Umbilical cord (tissue), 2 donors: ENCODE measurements around the gene B3GALNT2. TPM values are rescaled to one million over a fixed set of nuclear protein-coding genes. Genes with fewer than 3 reads are reported as not detected.
"Not testable (repeated sequence)": the region's sequence is repeated elsewhere in the genome, so short reads cannot be mapped to it uniquely, and the experiment has no call there.

Experiments used
- DNase-seq: peaks from one replicate; pipeline ENCODE4 v3.0.0-alpha.2; 2015; ENCODE audit warnings: low spot score
- total RNA-seq: library from RNA; depleted of rRNA; stranded (reverse); fragments of >200 nt; gene quantifications from one replicate; pipeline ENCODE4 v1.2.3, GENCODE V29; 2014; ENCODE audit warnings: low replicate concordance; ENCODE audit not compliant: insufficient read depth

The B3GALNT2 gene
- total RNA-seq, 1 donor from 2014 or later = 71.7 TPM

DNA sequence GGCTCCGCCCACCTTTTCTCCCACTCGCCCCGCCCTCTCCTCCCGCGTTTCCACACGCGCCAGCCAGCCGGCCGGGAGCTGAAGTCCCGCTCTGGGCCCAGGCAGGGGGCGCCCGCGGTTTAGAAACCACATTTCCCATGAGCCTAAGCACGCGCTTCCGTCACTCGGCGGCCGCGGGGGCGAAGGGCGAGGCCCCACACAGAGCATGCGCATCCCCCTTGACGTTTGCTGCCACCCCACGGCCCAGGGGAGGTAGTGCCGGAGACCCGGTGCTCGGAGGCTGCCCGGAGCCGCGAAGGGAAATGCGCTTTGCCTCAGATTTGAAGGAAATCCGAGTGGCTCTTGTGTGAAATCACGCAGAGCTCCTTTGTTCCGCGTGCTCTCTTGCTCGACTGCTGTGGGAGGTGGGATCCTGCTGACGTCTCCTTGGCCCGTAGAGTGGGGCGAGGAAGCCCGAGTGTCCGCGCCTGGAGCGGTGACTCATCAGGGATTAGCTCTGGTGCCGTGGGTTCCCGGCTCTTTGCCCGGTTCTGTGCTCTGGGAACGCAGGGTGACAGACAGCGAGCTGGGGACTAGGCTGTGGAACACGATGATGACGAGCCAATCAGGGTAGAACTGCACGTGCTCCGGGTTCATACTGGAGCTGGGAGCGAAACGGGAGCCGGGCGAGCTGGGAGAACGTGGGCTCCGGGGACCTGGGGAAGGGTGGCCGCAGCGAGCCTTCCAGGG is 406 bp upstream of the B3GALNT2 start:
- peak; percentile 100 for DNase-seq

DNA sequence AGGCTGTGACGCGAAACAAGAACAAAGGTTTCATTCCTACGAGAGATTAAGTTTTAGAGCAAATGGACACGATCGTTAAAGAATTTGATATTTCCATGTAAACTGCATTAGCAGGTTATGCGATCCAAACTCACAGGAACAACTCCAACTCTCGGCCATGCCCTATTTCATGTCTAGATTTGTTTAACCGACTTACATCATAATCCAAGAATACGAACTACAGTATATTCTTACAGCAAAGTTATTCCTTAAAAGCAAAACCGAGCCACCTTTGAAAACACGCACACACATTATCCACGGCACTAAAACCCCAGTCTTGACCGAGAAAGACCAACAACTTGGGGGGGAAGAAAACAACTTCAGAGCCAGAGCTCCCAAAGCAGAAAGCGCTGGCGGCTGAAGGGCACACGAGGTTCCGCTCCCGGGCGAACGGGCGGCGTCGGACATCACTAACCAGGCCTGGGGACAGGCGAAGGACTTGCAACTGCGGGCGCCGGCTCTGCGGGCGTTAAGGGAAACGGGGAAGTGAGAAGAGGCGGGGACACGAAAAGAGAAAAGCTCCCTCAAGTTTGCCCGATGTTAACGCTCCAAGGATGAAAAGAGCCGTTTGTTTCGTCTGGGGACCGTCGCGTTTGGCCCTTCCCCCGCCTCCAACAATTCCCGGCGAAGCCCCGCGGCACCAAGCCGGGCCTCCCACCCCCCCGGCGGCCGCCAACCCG is 690 bp downstream of the B3GALNT2 start:
- peak; percentile 70 for DNase-seq

DNA sequence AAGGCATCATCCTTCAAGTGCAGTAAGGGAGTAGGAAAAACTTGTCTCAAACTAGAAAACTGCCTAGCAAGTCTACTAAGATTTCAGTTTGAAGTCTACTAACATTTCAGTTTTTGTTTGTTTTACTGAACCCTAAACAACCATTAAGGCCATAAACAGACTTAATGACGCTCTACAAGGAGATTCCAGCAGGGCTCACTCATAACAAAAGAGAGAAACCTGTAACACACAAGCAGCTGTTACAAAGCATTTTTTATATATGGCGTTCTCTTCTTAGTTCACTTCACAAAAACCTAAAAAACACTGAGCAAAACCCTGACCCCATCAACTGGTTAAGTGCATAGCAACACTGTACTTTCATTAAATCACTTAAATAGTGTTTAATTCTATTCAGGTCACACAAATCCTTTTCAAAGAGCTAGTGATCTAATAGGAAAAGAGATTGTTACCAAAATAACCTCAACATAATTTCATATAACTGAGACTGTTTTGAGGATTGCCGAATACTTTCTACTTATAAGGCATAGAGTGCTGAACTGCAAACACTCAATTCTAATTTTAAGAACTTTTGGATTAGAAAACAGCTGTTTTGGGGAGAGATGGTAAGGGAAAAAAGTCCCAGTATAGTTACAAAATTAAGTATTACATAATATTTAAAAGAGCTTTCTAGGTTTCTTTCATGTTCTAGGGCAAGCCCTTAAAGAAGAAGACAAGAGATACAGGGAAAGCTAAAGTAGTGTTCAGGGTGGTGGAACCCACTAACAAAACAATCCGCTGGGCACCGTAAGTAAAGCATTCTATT is 1.4 kb downstream of the B3GALNT2 start:
- DNase-seq = peak; percentile 39

- no peak for DNase-seq
Observed at GRCh38 chr1:235500971-235501540, 3.2 kb downstream of the B3GALNT2 start.

DNA sequence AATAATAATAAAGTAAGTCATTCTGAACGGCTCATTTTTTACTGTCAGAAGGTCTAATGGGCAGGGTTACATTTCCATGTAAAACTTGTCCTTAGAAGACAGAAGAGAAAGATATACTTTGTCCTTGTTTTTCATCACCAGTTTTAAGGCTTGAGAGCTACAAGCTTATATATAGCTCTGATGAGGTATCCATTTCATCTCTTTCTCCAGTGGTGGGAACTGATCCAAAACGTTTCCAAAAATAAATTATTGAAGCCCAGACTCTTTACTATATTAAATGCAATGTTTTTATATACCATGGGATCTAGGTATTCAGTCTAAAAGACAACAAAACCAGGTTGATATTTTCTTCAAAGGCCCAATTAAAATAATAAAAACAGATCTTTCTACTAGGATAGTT is 8.7 kb downstream of the B3GALNT2 start:
- no peak for DNase-seq

DNA sequence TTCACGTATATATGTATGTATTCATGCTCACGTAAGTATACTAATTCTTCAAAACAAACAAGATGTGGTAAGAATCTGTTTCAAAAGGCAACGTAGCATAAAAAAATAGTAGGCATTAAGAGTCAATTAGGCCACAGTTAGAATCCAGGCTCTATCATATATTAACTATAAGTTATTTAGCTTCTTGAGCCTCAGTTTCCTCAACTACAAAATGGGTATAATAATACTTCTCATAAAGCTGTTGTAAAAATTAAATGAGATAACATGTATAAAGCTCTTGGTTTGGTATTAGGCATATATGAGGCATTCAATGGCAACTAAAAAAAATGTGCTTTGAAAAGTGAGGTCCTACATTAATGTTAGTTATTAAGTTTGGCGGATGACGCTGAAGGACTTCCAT is 9.2 kb downstream of the B3GALNT2 start:
- DNase-seq = no peak

DNA sequence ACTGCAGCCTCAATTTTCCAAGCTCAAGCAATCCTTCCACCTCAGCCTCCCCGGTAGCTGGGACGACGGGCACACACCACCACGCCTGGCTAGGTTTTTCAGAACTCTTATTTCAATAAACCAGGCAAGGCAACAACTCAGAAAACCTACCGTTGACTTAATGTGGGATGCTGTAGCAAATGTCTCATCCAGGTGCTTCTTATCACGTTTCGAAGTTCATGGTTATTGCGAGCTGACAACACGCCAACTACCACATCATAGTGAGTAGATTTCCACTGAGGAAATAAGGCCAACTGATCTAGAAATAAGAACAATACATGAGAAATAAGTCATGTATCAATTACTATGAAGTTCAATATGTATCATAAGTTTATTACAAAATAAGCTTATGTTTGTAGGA is 9.7 kb downstream of the B3GALNT2 start:
- DNase-seq = no peak

DNA sequence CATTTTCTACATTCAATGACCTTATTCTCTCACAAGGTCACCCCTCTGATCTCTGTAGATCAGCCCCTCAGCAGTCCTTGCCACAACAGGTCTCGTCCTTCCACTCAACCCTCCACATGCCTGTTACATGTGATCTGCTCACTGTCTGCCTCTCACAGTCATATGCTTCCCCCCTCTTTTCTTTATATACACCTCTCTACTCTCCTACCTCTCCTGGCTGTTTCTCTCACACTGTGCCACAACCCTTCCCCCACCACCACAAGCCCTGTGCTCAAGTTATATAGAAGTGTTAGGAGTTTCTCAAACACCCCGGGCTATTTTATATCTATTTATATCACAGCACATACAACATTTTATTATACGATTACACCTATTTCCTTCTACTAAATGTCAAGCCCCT is 12.6 kb downstream of the B3GALNT2 start:
- no peak for DNase-seq

DNA sequence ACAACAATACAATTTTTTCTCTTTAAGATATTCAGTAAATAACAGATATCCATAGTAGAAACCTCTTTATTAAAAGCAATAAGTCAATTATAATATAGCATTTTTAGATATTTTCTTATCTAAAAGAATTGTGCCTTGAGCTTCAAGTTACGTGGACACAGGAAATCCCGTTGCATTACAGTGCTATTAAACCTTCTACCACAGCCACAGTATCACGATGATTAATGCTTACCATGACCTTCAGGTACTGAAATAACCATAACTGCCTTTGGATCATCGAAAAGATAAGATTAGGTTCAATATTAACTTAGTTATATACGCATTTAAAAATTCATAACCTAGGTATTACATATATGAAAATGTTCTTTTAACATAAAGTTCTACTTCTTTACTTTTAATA is 17.9 kb downstream of the B3GALNT2 start:
- no peak for DNase-seq

- DNase-seq = no peak
Observed at GRCh38 chr1:235485558-235485957, 18.7 kb downstream of the B3GALNT2 start.

- no peak for DNase-seq
Observed at GRCh38 chr1:235483090-235483489, 21.2 kb downstream of the B3GALNT2 start.

DNA sequence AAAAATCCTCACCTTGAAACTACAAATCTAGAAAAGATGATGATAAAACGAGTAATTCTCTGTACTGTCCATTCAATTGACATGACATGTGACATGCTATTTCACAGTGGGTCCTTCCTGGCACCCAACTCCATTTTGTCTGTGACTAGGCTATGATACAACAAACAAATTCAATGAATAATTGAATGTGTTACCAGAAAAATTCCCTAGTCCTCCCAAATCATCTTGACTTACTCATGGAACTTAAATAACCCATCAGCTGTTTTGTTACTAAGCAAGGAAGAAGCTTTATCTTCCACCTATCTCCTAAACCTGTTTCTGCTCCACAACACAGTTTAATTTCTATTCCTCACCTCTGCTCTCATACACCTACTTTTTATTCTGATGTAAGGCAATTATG is 30.4 kb downstream of the B3GALNT2 start:
- DNase-seq = no peak

DNA sequence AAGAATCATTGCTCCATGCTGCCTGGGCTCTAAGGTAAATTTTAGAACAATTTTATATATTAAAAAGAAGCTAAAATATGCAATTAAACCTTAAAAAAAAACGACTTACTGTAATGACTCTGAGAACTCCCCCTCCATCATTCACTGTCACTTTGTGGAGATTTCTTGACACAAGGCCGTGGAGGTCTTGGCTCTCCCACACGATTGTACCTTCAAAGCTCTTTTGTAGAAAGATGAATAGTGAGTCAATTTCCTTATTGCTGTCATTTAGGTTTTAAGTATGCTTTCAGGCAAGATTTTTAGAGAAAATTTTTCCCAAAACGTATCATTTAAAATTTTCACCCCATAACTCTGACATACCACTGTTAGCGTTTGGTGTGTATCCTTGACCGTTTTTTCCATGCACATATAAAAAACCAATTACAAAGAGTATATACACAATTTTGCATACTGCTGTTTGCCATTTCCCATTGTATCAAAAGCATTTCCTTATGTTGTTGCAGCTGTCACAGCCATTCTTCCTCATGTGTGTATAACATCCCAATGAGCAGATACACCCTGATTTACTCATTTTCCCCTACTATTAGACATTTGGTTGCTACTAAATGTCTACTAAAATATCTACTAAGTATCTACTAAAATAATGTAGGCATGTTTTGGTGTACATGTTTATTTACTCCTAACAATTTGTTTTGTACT is 33.4 kb downstream of the B3GALNT2 start:
- no peak for DNase-seq

DNA sequence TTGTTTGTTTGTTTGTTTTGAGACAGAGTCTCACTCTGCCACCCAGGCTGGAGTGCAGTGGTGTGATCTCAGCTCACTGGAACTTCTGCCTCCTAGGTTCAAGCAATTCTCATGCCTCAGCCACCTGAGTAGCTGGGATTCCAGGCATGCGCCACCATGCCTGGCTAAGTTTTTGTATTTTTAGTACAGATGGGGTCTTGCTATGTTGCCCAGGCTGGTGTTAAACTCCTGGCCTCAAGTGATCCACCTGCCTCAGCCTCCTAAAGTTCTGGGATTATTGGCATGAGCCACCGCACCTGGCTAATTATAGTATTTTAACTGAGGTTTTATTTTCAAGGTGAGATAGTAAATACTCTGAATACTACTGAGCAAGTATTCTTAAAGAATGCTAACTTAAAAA is 34.4 kb downstream of the B3GALNT2 start:
- DNase-seq = not testable (repeated sequence)

DNA sequence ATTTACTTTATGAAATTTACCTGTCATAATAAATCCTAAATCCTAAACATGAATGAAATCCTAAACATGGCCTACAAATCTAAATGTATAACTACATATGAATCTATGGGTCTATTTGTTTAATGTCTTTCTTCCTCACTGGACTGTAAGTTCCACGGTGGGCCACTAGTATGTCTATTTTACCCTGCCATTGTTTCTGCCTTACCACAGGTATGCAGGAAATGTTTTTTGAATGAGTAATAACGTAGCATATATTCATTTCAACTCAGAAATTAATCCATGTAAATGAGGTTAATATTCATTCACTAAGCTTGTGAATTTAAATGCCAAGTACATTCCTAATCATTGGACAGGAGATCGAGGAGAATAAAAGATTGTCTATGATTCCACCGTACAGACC is 35.3 kb downstream of the B3GALNT2 start:
- no peak for DNase-seq

- peak; percentile 11 for DNase-seq
Observed at GRCh38 chr1:235468004-235468403, 36.2 kb downstream of the B3GALNT2 start.

GRCh38 chr1:235465066-235465465 is 39.2 kb downstream of the B3GALNT2 start:
- no peak for DNase-seq

DNA sequence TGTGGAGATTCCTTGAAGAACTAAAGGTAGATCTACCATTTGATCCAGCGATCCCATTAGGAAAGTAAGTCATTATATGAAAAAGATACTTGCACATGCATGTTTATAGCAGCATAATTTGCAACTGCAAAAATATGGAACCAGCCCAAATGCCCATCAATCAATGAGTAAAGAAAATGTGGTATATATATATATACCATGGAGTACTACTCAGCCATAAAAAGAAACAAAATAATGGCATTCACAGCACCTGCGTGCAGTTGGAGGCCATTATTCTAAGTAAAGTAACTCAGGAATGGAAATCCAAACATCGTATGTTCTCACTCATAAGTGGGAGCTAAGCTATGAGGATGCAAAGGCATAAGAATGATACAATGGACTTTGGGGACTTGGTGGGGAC is 41.4 kb downstream of the B3GALNT2 start:
- not testable (repeated sequence) for DNase-seq

DNA sequence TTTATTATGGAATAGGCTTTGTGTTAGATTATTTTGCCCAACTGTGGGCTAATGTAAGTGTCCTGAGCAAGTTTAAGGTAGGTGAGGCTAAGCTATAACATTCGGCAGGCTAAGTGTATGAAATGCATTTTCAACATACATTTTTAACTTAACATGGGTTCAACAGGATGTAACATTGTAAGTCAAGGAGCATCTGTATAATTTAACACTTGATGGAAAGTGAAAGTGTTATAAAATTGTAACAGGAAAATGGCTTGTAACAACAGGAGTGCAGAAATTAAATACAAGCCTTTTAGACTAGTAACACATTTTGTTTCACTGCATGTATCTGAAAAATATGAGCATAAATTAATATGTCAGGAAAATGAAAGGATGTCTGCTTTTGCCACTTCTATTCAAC is 42.3 kb downstream of the B3GALNT2 start:
- DNase-seq = no peak

DNA sequence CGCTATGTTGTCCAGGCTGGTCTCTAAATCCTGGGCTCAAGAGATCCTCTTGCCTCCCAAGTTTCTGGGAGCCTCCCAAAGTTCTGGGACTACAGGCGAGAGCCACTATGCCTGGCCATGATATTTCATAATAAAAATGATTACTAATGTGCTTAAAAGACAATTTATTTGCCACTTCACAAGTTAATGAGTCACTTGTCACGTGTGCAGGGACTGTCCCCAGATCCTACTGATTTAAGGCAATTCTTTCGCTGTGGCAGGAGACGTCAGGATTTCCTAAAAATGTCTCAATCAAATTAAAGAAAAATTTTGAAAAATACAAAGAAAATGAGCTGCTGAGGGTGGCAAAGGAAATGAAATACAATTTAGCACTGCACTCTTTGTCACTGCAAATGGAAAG is 43.5 kb downstream of the B3GALNT2 start:
- no peak for DNase-seq

DNA sequence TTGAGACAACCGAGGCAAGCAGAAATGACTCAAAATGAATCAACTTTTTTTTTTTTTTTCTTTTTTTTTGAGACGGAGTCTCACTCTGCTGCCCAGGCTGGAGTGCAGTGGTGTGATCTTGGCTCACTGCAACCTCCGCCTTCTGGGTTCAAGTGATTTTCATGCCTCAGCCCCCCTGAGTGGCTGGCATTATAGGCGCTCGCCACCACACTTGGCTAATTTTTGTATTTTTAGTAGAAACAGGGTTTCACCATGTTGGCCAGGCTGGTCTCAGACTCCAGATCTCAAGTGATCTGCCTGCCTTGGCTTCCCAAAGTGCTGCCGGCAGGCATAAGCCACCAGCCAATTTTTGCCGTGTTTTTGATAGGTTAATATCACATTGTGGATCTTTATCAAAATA is 46.4 kb downstream of the B3GALNT2 start:
- not testable (repeated sequence) for DNase-seq

- DNase-seq = no peak
Observed at GRCh38 chr1:235455823-235456222, 48.4 kb downstream of the B3GALNT2 start.
